Activated CD8-positive, alpha-beta memory T cell treated with anti-CD3 and anti-CD28 coated beads, Interleukin-2, amount 50 U/mL, for 1 hour (primary cell): Measurements from ENCODE around the gene MBP.
A peak's percentile ranks its signal among the peaks of the same experiment; 100 is the strongest.

Source experiments
- DNase-seq: peaks from one replicate; pipeline ENCODE4 v3.0.0-alpha.2; 2020; ENCODE audit errors: extremely low read depth

Gene MBP

DNA sequence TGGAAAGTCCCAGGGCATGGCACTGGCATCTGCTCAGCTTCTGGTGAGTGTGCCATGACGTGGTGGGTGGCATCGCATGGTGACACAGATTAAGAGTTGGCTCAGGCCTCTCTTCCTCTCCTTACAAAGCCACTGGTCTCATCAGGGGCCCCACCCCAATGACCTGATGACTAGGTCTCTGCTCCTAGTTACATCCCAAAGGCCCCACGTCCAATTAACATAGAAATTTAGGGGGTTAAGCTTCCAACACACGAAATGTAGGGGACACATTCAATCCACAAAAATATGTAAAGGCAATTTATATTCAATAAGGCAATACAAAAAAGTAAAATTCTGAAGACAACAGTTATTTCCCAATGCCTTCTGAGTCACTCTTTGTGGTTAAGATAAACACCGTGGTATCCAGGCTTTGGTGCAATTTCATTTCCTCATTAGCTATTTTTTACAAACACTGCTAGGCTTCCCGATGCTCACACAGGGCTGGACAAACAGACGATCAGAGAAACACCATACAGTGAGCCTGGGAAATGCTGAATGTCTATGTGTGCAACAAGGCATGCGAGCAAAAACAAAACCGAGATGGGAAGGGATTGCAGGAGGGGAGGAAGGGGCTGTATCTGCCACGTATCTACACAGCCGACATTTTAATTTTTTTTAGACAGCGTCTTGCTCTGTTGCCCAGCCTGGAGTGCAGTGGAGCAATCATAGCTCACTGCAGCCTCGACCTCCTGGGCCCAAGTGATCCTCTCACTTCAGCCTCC lies 67.2 kb downstream of the MBP start:
- DNase-seq, result no peak

DNA sequence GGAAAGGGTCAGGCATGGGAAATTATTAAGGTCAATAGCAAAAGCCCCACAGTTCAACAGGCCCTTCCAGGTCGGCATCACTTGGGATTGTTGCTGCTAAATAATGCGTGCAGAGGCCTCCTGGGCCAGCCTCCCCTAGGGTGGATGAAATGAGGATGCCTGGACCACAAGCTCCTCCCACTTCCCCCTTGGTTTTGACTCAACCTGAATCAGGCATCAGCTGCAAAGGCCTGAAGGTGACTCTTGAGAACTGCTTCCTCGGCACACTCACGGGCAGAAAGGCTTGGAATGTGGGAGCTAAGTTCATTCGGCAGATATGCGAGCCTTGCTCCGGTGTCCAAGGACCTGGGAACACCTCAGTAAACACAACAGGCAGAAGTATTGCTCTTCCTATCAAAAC lies 69.3 kb downstream of the MBP start:
- DNase-seq, result no peak

DNA sequence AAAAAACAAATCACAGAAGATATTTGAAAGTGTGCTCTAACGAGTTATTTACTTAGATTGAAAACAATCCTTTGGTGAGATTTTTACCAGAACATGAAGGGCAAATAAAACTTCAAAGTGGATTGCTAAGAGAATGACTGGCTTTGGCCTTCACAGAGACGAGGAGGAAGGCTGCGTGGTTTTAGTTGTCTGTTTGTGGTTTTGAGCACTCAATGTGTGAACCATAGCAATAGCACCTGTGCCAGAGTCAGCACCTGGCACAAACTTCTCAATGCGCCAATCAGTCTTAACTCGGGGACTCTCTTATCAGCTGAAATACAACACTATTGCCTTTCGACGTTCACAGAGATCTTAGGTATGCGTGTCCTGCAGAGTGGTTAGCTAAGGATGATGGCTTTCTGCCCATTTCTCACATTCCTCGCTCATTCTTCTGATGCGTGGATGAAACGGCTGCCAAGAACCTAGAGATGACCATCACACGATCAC lies 70.0 kb downstream of the MBP start:
- peak; percentile 58 for DNase-seq

DNA sequence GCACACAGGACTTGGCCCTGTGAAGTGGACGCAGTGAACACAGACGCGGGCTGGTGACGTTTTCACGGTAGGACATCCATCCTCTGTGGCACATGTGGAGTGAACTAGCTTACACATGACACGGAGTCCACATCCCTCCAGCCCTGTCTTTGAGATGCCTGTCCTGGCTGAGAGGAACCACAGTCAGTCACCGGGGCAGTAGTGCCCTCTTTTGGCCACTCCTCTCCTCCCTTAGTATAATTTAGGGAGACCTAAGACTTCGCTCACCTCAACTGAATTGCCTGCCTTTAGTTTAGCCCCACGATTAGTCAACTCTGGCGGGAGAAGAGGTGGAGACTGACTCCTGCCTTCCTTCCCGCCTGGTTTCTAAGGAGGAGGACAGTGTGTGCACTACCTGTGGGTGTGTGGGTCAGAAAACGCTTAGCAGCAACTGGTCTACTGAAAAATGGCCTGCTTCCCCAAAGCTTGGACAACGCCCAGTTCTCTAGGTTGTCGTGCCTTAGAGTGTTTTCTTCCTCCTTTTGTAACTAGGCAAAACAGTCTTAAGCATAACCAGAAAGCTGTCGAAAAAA lies 70.6 kb downstream of the MBP start:
- no peak for DNase-seq

DNA sequence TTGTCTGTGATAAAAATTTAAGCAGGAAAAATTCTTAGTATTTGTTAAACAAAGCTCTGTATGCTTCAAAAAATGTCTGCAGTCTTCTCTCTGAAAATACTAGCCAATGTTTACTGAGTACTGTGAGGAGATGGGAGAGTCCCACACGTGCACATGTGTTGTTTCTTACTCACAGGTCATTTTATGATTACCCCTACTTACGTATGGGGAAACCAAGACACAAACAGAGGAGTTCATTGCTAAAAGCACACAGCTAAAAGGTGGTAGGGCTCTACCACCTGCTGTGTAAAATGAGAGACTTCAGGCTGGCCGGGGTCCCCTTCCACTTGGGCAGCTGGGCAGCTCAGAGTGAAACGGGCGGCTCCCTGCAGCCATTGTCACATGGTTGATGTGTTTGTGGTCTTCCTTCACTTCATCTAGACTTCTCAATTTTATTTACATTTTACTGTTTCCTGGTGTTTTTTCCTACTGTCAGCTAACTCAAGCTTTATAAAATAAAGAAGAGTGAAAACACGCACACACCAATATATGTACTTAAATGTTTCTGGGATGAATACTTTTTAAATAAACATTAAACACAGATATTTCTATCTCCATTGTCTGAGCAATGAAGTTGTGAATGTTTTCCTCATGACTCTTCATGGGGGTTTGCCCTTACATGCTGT lies 71.2 kb downstream of the MBP start:
- no peak for DNase-seq

DNA sequence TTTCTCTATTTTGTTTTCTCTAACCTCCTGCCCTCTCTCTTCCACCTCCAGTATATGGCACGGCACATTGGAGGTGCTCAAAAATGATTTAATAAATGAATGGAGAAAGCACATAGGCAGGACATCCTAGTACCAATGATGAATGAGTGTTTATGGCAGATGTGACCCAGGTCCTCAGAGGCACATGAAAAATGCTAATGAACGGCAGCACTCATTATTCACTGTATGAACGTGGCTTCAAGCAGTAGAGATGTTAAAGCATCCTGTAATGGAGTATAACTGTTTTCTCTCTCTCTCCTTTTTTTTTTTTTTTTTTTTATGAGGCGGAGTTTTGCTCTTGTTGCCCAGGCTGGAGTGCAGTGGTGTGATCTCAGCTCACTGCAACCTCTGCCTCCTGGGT lies 72.4 kb downstream of the MBP start:
- DNase-seq, result no peak

DNA sequence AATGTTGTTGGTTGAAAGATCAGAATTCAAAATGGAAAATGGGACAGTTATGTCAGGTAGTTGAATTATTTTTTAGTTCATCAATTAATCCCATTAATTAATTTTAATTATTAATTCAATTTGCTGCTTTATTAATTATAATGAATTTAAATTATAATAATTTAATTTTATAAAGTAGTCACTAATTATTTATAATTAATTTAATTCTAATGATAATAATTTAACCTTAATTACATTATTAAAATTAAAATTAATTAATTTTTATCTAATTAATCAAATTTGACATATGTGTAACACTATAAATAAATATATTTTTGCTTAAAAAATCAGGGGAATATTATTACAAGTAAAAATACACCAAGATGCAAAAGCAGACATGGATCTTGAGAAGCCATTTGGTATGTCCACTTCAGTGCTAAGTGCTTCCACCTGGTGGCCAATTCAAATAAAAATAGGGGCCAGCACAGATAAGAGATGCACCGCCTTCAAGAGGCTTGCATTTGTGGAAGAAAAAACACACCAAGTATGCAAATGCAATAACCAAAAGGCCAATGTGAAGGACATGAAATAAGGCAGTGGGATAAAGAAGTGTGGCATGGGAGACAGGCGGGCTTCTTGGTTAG lies 73.2 kb downstream of the MBP start:
- DNase-seq, result no peak

DNA sequence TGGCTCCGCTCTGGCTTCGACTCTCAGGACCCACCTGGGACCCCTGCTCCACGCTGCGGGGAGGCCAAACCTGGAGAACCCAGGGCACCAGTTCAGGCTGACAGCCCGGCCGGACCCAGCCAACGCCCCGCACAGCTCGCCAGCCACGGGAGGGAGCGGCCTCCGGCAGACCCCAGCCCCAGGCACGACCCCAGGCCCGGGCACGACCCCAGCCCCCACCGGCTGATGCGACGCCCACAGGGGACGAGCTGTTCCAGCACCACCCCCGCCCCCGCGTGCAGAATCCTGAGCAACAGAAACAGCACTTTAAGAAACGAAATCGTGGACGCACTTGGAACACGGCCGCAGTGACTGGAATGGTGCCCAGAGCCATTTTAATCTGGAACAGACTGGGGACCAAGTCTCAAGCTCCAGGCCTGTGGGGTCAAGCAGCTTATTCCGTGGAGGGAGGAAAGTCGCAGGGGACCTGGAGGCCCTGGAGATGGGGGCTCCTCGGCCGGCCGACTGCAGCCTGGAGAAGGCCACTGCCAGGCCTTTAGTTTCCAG lies 74.2 kb downstream of the MBP start:
- DNase-seq, result no peak

DNA sequence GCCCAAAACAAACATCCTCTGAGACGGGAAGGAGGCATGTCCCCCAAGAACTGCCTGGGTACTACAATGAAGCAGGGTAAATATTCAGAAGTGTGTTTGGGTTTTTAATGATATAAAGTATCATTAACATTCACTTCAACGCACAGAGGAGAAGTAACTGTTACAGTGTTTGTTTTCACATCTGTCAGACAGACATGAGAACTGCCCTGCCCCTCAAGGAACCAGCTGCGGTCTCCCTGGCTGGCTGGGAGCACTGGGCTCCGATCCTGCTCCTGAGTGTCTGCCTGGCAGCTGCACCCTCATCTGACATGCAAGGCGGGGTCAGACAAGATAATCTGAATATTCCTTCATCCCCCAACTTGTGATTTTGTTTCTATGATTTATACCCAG lies 75.6 kb downstream of the MBP start:
- no peak for DNase-seq

DNA sequence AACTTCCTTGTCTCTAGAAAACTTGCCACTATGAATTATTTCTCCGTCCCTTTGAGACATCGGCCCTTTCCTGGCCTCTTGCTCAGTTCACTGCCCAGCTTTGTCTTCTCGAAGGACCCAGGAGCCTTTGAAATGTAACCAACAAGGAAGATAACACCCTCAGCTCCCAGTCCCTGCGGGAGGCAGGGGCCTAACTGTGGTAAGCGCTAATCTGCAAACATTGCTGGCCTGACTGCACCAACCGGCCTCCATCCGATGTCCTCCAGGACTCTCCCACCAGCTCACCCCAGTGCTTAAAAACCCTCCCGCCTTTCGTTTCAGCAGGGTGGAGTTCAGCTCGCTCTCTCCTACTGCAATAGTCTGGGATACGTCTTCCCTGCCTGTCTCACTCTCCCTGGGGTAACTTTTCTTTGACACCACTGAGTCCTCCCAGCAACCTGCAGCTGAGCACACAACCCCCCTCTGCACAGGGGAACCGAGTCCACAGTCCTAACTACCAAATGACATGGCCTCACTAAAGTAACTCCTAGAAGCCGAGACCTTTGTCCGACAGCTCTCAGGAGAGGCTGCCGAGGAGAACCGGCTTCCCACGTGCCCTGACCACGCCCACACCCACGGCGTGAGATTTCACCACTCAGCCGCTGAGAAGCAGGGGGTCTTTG lies 76.1 kb downstream of the MBP start:
- no peak for DNase-seq

DNA sequence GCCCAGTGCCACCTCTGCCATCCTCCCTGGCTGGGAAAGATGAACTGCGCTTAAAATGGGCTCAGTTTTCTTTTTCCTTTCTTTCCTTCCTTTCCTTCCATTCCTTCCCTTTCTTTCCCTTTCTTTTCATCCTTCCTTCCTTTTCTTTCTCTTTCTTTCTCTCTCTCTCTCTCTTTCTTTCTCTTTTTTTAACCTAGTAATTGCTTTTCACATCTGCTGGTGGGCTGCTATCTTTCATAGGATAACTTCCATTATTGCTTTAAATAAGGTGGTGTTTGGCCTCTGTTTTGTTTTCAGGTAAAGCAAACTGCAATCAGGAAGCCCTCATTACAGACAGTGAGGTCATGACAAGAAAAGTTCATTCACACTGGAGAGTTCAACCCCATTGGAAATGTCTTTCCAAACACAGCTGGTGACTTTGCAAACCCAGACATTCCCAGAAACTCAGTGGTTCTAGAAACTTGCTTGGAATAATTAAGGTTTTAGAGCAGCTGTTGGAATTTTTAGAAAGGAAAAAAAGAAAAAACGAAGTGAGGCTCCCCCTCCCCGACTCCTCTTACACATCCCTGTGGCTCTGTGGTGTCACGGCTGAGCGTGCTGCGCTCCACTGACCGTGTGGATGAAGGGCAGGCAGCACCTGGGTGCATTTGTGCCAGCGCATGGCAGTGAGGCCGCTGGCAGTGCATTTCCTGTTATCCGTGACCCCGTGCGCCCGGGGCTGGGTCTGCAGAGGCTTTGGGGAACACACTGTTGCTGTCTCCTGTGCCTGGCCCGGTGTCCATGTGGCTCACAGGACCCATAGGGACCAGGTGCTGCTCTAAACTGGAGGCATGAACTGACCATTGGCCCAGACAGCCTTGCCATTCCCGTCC lies 76.9 kb downstream of the MBP start:
- DNase-seq, result no peak

DNA sequence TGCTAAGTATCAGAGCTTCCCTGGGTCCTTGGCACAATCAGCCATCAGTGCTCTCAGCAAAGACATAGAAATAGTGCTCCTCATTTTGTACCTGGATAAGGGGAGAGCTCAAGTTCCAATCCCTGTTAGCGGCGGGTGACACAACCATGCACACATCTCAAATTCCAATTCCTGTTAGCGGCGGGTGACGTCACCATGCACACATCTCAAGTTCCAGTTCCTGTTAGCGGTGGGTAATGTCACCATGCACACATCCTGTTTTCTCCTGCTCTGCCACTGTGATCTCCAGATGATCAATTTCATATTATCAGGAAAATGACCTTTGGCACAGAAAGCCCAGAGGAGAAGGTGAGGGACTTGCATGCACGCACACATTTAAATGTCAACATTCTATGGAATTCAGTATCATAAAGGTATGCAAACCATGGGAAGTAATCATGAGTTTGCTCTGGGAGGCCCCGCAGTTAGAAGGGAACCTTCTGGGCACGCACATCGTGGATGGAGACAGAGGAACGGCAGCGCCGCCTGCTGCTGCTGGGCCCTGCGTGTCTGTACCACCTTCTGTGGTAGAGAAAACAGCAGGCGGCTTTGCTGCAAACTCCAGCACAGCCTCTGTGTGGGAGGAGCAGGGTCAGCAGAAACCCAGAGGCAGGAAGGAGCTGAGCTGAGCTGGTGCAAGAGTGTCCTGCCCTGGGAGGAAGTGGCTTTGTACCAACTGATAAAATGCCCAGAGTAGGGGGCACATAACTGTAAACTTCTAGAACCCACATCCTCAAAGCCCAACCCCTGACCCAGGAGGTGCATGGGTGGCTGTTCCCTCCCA lies 77.8 kb downstream of the MBP start:
- DNase-seq, result no peak

DNA sequence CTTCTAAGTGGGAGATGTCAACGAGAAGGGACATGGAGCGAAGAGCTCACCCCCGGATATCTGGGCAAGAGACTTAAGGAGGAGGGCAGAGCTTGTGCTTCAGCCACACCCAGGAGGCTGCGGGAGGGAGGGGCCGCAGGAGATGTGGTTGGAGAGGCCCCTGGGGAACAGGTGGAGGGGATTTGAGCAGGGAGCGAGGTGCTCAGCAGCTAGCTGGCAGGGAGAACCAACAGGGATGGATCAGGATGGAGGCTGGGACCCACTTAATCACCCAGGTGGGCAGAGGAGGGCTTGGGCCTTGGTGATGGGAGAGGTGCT lies 78.3 kb downstream of the MBP start:
- DNase-seq, result no peak

DNA sequence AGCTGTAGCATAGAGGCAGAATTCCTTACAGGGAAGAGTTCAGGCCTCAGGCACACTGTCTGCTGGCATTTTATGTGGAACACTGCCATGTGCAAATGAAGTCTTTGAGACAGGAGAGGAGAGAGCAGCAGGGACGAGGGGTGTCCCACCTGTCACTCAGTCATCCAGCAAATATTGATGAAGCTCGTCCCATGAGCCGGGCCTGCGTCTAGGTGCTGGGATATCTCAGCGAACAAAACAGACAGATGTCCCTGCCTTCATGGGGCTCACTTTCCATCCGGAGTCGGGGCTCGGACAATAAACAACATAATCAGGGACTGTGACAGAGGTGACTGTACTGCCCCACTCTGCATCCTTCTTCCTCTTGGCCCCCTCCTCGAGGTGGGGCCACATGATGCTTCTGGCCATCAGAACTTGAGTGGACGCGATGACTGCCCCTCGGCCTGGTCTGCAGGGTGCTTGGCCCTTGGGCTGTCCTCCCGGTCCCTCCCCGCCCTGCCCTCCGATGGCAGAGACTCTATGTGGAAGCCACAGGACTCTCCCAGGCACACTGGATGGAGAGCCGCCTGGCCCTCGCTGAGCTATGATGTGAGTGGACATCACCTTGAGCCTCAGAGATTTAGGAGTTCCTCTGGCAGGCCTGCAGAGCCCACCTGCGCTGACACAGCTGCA lies 78.8 kb downstream of the MBP start:
- DNase-seq, result no peak

DNA sequence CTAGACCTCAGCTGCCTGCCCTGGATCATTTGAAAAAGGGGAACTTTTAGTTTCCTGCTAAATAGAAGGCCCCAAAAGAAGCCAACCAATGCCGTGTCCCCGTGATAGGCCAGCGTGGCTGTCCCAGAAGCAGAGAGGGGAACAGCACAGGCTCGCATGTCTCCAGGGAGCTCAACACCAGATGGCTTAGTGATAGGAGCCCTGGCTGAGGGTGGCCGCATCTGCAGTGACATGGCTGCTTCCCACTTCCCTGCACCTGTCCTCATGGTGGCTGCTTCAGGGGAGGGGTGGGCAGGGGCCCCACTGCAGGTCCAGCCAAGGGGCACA lies 79.6 kb downstream of the MBP start:
- no peak for DNase-seq

DNA sequence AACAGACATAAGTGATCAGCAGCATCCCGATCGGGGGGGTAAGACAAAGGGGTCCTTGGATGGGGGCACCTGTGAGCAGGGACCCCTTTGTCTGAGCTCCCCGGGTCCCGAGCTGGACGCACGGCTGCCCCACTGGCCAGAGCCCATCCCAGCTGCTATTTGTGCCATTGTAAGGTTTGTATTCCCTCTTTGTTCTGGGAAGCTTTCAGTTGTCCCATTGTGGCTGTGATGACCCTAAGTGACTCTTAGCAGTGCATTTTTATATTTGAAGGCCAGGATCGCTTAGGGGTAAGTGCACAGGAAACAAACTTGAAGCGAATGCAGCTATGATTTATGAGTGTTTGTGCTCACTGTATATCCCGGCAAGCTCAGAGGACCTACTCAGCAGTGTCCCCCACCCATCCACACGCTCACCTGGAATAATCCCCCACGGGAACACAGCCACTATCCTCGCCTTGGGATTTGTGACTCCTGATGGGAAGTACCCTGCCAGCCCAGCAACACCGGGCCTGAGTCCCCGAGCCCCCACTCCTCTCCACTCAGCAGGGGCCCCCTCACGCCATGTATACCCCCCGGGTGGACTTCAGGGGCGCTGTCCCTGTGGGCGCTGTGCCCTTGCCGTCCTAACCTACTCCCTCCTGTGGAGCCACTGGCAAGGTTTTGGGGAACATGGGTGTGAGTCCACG lies 80.1 kb downstream of the MBP start:
- no peak for DNase-seq

DNA sequence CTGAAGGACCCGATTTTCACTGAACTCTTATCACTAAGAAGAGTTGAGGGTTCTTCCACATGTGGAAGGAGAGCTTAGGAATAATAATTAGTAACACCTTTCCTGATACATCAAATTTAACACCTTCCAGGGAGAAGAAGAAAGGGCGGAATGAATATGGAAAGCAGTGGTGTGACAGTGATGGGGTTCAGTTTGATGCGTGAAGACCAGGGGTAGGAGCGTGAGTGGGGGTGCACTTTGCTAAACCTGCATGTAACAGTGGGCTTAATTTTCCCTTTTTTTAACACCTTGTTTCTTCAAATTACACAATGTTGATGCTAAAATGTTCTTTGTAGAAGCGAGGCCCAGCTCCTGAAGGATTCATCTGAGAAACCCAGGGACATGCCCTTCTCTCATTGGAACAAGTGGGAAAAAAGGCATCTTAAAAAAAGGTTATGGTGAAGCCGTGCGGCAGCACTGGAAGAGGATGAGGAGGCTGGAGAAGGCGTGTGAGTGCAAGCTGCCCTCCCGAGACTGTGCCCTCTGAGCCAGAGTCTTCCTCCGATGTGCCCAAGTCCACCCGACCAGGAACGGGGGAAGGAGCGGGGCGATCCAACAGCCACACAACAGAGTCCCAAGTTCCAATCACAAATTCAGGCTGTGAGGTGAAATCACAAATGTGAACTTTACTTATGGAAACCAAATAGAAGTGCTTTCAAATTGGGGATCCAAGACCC lies 80.8 kb downstream of the MBP start:
- DNase-seq, result no peak

DNA sequence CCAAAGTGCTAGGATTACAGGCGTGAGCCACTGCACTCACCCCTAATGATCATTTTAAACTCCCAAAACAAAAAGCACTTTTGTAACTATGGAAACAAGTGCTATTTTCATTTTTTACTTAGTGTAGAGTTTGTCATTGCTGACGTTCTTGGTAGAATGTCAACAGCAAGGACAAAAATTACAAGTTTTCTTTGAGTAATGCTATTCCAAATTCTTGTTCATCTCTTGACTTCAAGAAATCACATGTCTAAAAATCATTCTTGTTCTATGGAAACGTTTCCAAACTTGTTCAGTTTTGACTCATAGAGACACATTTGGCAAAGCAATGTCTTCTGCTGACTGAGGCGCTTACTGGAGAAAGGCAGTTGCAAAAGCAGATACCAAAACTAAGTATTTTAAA lies 82.6 kb downstream of the MBP start:
- DNase-seq, result no peak
